ENCODE data around the gene URB2.

DNA sequence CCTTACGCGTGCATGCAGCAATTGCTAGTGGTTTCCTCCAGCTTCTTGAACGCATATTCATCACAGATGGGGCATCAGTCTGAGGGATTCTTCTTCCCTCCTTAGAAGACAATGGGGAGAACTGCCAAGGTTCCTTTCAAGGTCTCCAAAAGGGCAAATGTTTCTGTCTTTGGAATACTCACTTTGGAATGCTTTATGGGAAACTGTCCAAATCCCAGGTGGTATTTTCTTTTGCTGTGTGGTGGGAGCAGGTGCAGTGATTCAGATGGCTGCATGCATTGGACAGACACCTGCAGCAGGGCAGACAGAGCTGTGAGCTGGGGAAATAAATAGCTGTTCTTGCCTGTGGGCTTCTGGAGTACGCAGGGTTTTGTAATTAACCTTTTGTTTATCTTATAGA lies 40.5 kb downstream of the URB2 start:
- TF ChIP-seq, protein P1, sequence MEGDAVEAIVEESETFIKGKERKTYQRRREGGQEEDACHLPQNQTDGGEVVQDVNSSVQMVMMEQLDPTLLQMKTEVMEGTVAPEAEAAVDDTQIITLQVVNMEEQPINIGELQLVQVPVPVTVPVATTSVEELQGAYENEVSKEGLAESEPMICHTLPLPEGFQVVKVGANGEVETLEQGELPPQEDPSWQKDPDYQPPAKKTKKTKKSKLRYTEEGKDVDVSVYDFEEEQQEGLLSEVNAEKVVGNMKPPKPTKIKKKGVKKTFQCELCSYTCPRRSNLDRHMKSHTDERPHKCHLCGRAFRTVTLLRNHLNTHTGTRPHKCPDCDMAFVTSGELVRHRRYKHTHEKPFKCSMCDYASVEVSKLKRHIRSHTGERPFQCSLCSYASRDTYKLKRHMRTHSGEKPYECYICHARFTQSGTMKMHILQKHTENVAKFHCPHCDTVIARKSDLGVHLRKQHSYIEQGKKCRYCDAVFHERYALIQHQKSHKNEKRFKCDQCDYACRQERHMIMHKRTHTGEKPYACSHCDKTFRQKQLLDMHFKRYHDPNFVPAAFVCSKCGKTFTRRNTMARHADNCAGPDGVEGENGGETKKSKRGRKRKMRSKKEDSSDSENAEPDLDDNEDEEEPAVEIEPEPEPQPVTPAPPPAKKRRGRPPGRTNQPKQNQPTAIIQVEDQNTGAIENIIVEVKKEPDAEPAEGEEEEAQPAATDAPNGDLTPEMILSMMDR (IDR thresholded peaks at IDR 0.05): no peak
- no peak for TF ChIP-seq POLR2A (IDR thresholded peaks at IDR 0.05)
